H9 (cell line): ENCODE data around the gene CYP27C1. TPM values are rescaled to one million over a fixed set of nuclear protein-coding genes. Genes with fewer than 3 reads are reported as not detected.

Experiments
- DNase-seq: peaks from one replicate; pipeline ENCODE4 v3.0.0-alpha.2; 2017
- H2AFZ ChIP-seq: one replicate; pipeline ENCODE4 v1.6.1; 2013; ENCODE audit warnings: mild to moderate bottlenecking, low read length, control low read depth, moderate library complexity
- H2AK5ac ChIP-seq: 2 replicates; pipeline ENCODE4 v1.6.1; 2013; ENCODE audit warnings: low read length, control low read depth, mixed read lengths; ENCODE audit not compliant: insufficient read length
- H2BK120ac ChIP-seq: one replicate; pipeline ENCODE4 v1.6.1; 2013; ENCODE audit warnings: low read depth, mild to moderate bottlenecking, low read length, control low read depth, inconsistent platforms; ENCODE audit not compliant: poor library complexity, severe bottlenecking
- H2BK12ac ChIP-seq: 2 replicates; pipeline ENCODE4 v1.6.1; 2013; ENCODE audit warnings: low read length, control low read depth, mixed read lengths, low read depth; ENCODE audit not compliant: insufficient read length
- H2BK15ac ChIP-seq: 2 replicates; pipeline ENCODE4 v1.6.1; 2013; ENCODE audit warnings: low read depth, low read length, control low read depth
- H2BK20ac ChIP-seq: one replicate; pipeline ENCODE4 v1.6.1; 2013; ENCODE audit warnings: low read depth, mild to moderate bottlenecking, low read length, control low read depth, inconsistent platforms; ENCODE audit not compliant: poor library complexity, severe bottlenecking
- H2BK5ac ChIP-seq: 2 replicates; pipeline ENCODE4 v1.6.1; 2013; ENCODE audit warnings: low read length, control low read depth, mixed read lengths; ENCODE audit not compliant: insufficient read length
- H3K14ac ChIP-seq: 2 replicates; pipeline ENCODE4 v1.6.1; 2013; ENCODE audit warnings: low read length, control low read depth; ENCODE audit not compliant: insufficient read depth
- H3K18ac ChIP-seq: 2 replicates; pipeline ENCODE4 v1.6.1; 2013; ENCODE audit warnings: low read depth, mild to moderate bottlenecking, mixed read lengths, low read length, control low read depth; ENCODE audit not compliant: insufficient read length
- H3K23ac ChIP-seq: 2 replicates; pipeline ENCODE4 v1.6.1; 2013; ENCODE audit warnings: low read length, control low read depth, mixed read lengths, low read depth; ENCODE audit not compliant: insufficient read length
- H3K23me2 ChIP-seq: 2 replicates; pipeline ENCODE4 v1.6.1; 2013; ENCODE audit warnings: low read depth, mild to moderate bottlenecking, mixed read lengths, low read length, control low read depth; ENCODE audit not compliant: insufficient read length, poor library complexity, severe bottlenecking
- H3K27ac ChIP-seq: 2 replicates; pipeline ENCODE4 v1.5.1; 2013; ENCODE audit warnings: low read length, control low read depth, mixed read lengths, low read depth; ENCODE audit not compliant: insufficient read length
- H3K27me3 ChIP-seq: 2 replicates; pipeline ENCODE4 v1.6.1; 2013; ENCODE audit warnings: low read length, control low read depth, inconsistent platforms; ENCODE audit not compliant: insufficient read depth
- H3K4ac ChIP-seq: 2 replicates; pipeline ENCODE4 v1.6.1; 2013; ENCODE audit warnings: low read depth, mild to moderate bottlenecking, control low read depth, inconsistent platforms, low read length, moderate library complexity
- H3K4me1 ChIP-seq: 2 replicates; pipeline ENCODE4 v1.6.1; 2013; ENCODE audit warnings: low read length, control low read depth, inconsistent platforms; ENCODE audit not compliant: insufficient read depth
- H3K4me2 ChIP-seq: 2 replicates; pipeline ENCODE4 v1.6.1; 2013; ENCODE audit warnings: low read length, control low read depth, mixed read lengths; ENCODE audit not compliant: insufficient read length, insufficient read depth
- H3K56ac ChIP-seq: 2 replicates; pipeline ENCODE4 v1.6.1; 2013; ENCODE audit warnings: low read depth, mild to moderate bottlenecking, mixed read lengths, low read length, control low read depth; ENCODE audit not compliant: insufficient read length
- H3K79me1 ChIP-seq: 2 replicates; pipeline ENCODE4 v1.6.1; 2013; ENCODE audit warnings: low read depth, mild to moderate bottlenecking, moderate library complexity, low read length, control low read depth, inconsistent platforms; ENCODE audit not compliant: insufficient read depth, poor library complexity, severe bottlenecking
- H3K79me2 ChIP-seq: 2 replicates; pipeline ENCODE4 v1.6.1; 2013; ENCODE audit warnings: low read length, control low read depth, inconsistent platforms; ENCODE audit not compliant: insufficient read depth
- H3K9ac ChIP-seq: 2 replicates; pipeline ENCODE4 v1.6.1; 2013; ENCODE audit warnings: low read length, control low read depth, mixed read lengths; ENCODE audit not compliant: insufficient read length; ENCODE audit errors: extremely low read depth
- H3K9me3 ChIP-seq: one replicate; pipeline ENCODE4 v1.6.1; 2013; ENCODE audit warnings: low read depth, low read length, inconsistent platforms; ENCODE audit not compliant: control insufficient read depth
- H3T11ph ChIP-seq: one replicate; pipeline ENCODE4 v1.6.1; 2013; ENCODE audit warnings: mild to moderate bottlenecking, low read length, control low read depth, inconsistent platforms
- H4K20me1 ChIP-seq: one replicate; pipeline ENCODE4 v1.6.1; 2013; ENCODE audit not compliant: control insufficient read depth, insufficient read length, insufficient read depth
- H4K5ac ChIP-seq: 2 replicates; pipeline ENCODE4 v1.6.1; 2013; ENCODE audit warnings: low read depth, mild to moderate bottlenecking, mixed read lengths, low read length, control low read depth; ENCODE audit not compliant: insufficient read length
- H4K8ac ChIP-seq: replicated peaks from 2 replicates; pipeline ENCODE4 v1.6.1; 2013; ENCODE audit warnings: low read length, control low read depth, mixed read lengths, low read depth; ENCODE audit not compliant: insufficient read length
- H4K91ac ChIP-seq: 2 replicates; pipeline ENCODE4 v1.6.1; 2013; ENCODE audit warnings: low read depth, mild to moderate bottlenecking, moderate library complexity, mixed read lengths, low read length, control low read depth; ENCODE audit not compliant: insufficient read length
- H3K27ac Mint-ChIP-seq, 3 experiments: 2 replicates in 2 of 3; 3 replicates in 1 of 3; pipeline ENCODE4 v1.8.0; 2020 to 2021; ENCODE audit warnings: mixed read lengths in 3 of 3, mild to moderate bottlenecking in 1 of 3, moderate library complexity in 1 of 3
- H3K27me3 Mint-ChIP-seq: 2 replicates; pipeline ENCODE4 v1.8.0; 2021; ENCODE audit warnings: low read depth, mild to moderate bottlenecking, moderate library complexity, mixed read lengths
- H3K36me3 Mint-ChIP-seq, 3 experiments: 2 replicates in 2 of 3; 3 replicates in 1 of 3; pipeline ENCODE4 v1.8.0; 2020 to 2021; ENCODE audit warnings: low read depth in 3 of 3, mixed read lengths in 3 of 3; ENCODE audit not compliant: insufficient read depth in 1 of 3
- H3K4me1 Mint-ChIP-seq, 2 experiments: 2 replicates each; pipeline ENCODE4 v1.8.0; 2020; ENCODE audit warnings: mixed read lengths in 2 of 2
- H3K4me3 Mint-ChIP-seq, 2 experiments: 2 replicates in 1 of 2; 3 replicates in 1 of 2; pipeline ENCODE4 v1.8.0; 2020 to 2021; ENCODE audit warnings: mild to moderate bottlenecking in 2 of 2, mixed read lengths in 2 of 2, moderate library complexity in 1 of 2
- H3K9me3 Mint-ChIP-seq, 2 experiments: 2 replicates in 1 of 2; 3 replicates in 1 of 2; pipeline ENCODE4 v1.8.0; 2020; ENCODE audit warnings: mild to moderate bottlenecking in 2 of 2, mixed read lengths in 2 of 2, moderate library complexity in 1 of 2
- WGBS: extraction: QIAGEN DNeasy Blood & Tissue Kit; methylation state at CpG from one replicate; pipeline ENCODE4 v1.1.7; 2013; ENCODE audit warnings: missing lambda C conversion rate, low lambda C conversion rate, mixed read lengths; ENCODE audit not compliant: insufficient read length; ENCODE audit errors: extremely low coverage; 5-methylcytosine and 5-hydroxymethylcytosine counted together
- total RNA-seq: library from RNA; stranded (reverse); gene quantifications from 2 replicates; pipeline ENCODE4 v1.2.1, GENCODE V29; 2021
- TF ChIP-seq, protein P1 (sequence below): fragments of 200-600 bp; sonication (generic); conservative IDR thresholded peaks from 3 replicates; pipeline ENCODE4 v1.8.0; 2021; ENCODE audit warnings: antibody characterized with exemption, mild to moderate bottlenecking

Gene CYP27C1
- total RNA-seq, 1 experiment from 2014 or later, result 2.3 TPM

DNA sequence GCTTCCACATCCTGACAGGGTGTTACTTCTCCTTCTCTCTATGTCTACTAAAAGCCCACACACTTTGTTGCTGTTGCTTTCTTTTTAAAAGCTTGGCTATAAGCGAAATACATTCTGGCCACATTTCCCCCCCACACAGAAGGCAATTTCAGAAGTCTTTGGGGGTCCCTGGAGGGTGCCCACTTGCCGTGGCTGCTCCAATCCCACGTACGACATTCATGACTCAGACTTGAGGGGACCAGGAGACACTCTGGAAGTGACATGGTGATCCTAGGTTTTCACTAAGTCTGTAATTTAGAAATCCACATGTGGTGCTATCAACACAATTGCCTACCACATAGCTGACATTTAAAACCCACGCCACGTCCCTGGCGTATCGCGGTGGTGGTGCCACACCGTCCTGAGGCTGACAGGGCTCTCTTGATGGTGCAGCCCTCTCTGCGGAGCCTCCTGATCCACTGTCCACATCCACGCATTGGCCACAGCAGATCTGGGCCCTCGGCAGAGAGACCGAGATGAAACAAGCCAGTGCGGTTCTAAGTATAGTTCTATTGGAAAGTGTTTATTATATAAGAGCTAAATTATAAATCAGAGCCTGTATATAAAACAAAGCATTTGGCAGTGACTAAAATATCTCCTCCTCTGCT is 42.4 kb downstream of the CYP27C1 start:
- Histone ChIP-seq H3K56ac (no peak overlapping the region), H4K20me1 (no peaks in the 10 kb centered on the region), H3K4me1 (no peaks in the 10 kb centered on the region), H4K91ac (no peak overlapping the region), H3K79me2 (no peaks in the 10 kb centered on the region), H3T11ph (no peak overlapping the region), H3K23me2 (no peaks in the 10 kb centered on the region), H2BK20ac (no peak overlapping the region), H2AK5ac (no peak overlapping the region), H3K79me1 (no peaks in the 10 kb centered on the region), H4K8ac (no peak overlapping the region), H4K5ac (no peak overlapping the region), H3K4ac (no peak overlapping the region), H2BK12ac (no peak overlapping the region), H2BK5ac (no peak overlapping the region), H3K27me3 (no peaks in the 10 kb centered on the region), H2AFZ (no peak overlapping the region), H2BK120ac (no peak overlapping the region), H2BK15ac (no peak overlapping the region), H3K23ac (no peak overlapping the region), H3K27ac (no peak overlapping the region), H3K14ac (no peak overlapping the region; the same call in 1 of the 2 replicates), H3K9me3 (no peaks in the 10 kb centered on the region), H3K18ac (no peak overlapping the region), H3K4me2 (no peak overlapping the region), H3K9ac (no peak overlapping the region)
- peaks cover 2 to 11% (median 8%) of the 10 kb centered on the region in 3 experiments; a peak in 5 of 7 replicates for H3K36me3 Mint-ChIP-seq
- no peak for DNase-seq
- peaks cover 17% of the 10 kb centered on the region for H3K27me3 Mint-ChIP-seq
- TF ChIP-seq, protein P1, sequence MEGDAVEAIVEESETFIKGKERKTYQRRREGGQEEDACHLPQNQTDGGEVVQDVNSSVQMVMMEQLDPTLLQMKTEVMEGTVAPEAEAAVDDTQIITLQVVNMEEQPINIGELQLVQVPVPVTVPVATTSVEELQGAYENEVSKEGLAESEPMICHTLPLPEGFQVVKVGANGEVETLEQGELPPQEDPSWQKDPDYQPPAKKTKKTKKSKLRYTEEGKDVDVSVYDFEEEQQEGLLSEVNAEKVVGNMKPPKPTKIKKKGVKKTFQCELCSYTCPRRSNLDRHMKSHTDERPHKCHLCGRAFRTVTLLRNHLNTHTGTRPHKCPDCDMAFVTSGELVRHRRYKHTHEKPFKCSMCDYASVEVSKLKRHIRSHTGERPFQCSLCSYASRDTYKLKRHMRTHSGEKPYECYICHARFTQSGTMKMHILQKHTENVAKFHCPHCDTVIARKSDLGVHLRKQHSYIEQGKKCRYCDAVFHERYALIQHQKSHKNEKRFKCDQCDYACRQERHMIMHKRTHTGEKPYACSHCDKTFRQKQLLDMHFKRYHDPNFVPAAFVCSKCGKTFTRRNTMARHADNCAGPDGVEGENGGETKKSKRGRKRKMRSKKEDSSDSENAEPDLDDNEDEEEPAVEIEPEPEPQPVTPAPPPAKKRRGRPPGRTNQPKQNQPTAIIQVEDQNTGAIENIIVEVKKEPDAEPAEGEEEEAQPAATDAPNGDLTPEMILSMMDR, result no peak
- no CpG with 5 or more reads among the region's 15 CpGs for WGBS
- no peak overlapping the region for H3K27ac Mint-ChIP-seq
- peaks cover 10 to 12% of the 10 kb centered on the region in 2 experiments for H3K4me1 Mint-ChIP-seq
- H3K9me3 Mint-ChIP-seq, result peaks cover 18 to 19% of the 10 kb centered on the region in 2 experiments
- H3K4me3 Mint-ChIP-seq, result no peak overlapping the region; a peak in 1 of 5 replicates
